SIG-M5 treated with dmso at 0.1 percent for 504 hours (cell line): ENCODE data around the gene ASPHD2.
"Not testable (repeated sequence)": the region's sequence is repeated elsewhere in the genome, so short reads cannot be mapped to it uniquely, and the experiment has no call there.

Experiments used
- DNase-seq: peaks from one replicate; lab custom pipeline; 2025; ENCODE audit not compliant: unreplicated experiment; lab: John Stamatoyannopoulos, UW

The ASPHD2 gene

DNA sequence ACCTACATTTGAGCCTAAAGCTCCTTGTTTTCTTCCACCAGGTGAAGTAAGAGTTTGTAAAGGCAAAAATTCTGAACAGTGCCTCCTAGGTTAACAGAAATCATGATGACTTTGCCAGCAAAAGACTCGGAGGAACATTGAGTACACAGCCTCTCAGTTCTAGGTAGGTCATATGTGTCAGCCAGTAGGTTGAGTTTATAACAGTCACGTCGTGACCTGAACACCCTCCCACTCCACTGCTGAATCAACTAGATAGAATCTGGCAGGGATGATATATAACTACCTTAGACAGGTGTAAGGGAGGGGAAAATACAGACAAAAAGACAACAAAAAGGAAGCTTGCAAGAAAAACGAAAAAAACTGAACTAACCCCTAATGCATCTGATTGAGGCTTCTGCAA is 12.8 kb upstream of the ASPHD2 start:
- no peak for DNase-seq

DNA sequence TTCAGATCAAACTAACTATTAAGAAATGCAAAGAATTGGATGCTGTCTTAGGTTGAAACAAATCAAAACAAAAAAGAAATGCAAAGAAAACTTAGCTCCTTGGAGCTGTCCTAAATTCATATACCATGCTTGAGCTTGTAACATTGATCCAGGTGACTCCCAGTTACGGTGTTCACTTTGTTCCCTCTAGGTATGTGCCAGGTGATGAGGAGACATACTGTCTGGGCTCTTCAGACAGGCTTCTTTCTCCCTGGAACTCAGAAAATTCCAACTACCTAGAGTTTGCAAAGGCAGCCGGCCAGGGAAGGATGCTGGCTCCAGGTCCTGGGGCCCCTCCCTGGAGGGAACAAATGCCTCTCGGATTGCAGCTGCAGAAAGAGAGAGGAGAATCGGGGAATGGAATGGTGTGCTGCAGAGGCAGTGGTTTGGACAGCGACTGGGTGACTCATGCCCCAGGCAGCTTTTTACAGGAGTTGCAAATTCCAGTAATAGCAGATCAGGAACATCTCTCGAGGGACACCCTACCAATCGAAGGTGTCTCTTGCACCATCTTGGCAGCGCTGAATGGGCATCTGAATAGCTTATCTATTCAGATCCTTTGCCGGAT is 12.3 kb upstream of the ASPHD2 start:
- DNase-seq: no peak

DNA sequence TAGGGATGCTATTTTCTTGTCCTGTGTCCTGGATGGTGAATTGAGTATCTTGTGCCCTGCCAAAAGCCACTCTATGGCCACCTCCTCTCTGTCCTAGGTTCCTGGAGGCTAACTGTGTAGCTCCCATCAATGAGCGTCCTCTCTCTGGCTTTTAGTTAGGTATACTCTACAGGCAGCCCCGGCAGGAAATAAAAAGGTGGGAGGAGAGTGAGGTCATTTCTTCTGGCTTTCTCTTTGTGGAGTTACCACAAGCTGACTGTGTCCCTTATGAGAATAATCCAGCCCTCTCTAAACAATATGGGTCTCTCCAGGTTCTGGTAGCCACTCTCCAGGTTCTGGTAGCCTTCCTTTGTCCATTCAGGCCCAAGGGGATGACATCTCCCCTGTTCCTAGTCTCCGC is 11.7 kb upstream of the ASPHD2 start:
- DNase-seq: no peak

DNA sequence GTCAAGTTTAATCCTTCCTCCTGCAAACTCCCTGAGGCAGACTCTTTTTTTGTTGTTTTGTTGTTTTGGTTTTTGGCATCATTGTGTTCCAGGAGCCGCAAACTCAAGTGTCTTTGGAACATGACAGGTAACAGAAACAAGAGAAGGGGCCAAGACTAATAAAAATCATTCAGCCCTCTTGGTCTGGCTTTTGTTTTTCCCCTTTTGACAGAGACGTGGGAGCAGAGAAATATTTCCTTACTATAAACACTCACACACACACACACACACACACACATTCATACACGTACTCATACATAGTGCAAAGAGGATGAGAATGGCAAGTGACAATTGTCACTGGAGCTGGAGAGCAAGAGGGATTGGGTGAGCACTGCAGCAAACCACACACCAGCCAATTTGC is 10.4 kb upstream of the ASPHD2 start:
- DNase-seq: no peak

DNA sequence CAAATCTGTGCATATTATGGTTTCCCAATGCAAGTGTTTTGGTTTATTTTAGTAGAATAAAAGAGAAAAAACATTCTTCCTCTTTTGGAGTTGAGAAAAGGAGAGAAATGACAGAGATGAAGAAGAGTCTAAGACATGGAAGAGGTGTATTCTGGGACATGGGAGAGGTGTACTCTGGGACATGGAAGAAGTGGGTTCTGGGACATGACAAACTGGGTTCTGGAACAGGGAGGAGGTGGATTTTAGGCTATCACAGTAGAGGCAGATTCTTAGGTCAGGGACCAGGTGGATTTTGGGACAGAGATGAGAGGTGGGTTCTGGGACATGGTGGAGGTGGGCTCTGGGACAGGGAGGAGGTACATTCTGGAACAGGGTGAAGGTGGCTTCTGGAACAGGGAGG is 2.1 kb upstream of the ASPHD2 start:
- DNase-seq: no peak

DNA sequence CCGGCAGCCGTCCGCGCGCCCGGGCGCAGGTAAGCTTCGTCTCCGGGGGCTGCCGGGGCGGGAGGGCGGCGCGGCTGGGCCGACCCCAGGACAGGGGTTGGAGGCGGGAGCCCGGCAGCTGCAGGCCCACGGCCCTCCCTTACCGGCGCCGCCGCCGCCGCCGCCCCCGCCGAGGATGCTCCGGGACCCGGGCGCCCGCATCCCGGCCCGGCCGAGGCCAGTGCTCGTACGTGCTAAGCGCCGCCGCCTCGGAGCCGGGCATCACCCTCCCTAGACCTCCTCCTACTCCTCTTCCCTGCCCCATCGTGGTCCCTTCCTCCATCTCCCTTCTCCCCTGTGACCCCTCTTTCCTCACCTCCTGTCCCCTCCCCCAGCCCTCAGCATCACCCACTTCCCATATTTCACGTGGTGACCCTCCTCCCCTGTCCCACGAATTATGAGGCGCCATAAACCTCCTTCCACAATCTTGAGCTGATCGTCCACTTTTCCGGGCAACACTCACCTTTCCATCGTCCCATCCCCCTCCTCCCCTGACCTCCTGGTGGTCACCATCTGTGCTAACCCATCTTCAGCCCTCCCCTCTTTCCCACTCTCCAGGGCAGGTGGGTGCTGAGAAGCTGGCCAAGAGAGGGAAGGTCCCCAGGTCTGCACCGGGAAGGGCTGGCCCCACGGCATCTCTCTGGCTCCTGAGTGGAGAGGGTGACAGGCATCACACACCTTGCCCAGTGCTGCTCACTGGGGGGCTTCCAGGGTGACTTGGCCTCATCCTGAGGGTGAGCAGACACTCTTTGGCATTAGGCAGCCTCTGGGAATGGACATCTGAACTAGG is 612 bp downstream of the ASPHD2 start:
- no peak for DNase-seq

DNA sequence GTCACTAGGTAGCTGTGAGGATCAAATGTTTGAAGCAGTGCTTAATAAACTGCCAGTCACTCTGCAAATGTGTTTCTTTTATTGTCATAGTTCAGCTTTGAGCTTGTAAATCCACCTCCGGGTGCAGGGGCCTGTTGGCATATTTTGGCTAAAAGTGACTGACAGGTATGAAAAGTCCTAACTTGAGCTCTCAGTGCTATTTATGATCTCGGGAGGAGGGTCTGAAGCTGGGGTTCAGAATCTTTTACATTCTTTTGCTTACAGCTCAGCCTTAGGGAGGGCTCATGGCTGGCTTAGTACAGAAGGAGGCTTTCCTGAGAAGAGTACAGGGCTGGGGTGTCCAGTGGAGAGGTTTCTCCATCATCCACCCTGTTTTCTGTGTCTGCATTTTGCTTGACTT is 1.5 kb downstream of the ASPHD2 start:
- no peak for DNase-seq

DNA sequence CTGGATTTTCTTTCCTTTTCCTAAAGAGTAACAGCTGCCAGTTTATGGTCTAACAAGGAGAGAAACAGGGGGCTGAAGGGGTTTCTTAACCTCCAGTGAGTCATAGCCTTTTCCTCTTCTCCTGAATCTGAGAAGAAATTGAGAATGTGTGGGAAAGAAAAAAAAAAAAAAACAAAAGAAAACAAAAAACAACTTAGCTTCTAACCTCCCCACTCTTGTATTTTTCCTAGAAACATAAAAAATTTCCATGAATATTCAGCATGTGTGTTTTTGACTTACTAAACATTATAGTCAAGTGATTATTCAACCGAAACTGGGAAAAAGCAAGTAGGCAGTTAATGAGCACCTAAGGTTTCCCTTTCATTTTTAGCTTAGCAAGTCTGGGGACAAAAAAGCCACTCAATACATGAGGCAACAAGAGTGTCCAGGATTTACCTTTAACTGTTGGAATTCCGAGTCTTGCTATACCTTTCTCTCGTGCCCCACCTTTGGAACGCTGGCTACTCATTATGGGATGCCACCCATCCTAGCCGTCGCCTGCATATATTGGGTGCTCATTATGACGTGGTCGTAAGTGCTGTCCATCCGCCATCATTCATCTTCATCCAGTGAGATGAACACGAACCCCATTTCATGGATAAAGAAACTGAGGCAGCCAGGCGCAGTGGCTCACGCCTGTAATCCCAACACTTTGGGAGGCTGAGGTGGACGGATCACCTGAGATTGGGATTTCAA is 2.4 kb downstream of the ASPHD2 start:
- DNase-seq: no peak

DNA sequence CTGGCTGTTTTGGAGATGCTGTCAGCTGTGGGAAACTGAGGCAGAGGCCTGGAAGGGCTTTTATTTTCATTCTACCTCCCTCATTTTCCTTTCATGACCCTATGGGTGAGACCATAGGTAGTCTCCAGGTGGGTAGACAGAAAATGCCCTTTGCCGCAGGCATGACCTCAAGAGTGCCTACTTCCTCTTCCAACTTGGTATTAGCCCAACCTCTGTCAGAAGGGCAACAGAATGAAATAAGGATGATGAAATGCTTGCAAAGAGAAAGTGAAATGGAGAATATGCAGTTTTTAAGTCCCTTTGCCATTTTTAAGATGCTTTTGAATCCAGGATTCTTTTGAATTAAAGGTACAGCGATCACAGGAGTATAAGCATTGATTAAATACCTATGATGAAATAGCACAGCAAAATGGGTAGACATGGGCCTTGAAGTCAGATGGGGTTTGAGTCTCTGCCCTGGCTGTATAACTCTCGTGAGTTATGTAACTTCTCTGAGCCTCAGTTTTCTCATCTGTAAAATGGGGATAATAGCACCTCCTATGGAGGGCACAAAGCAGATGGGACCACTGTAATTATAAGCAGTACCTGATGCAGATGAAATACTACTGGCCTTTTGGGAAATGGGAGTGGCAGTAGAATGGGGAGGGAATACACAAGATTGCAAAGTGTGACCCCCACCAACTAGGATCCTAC is 3.7 kb downstream of the ASPHD2 start:
- peak; percentile 84 for DNase-seq

DNA sequence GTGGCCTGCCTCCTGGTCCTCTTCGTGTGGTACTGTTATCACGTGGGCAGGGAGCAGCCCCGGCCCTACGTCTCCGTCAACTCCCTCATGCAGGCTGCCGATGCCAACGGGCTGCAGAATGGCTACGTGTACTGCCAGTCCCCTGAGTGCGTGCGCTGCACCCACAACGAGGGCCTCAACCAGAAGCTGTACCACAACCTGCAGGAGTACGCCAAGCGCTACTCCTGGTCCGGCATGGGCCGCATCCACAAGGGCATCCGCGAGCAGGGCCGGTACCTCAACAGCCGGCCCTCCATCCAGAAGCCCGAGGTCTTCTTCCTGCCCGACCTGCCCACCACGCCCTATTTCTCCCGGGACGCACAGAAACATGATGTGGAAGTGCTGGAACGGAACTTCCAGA is 4.7 kb downstream of the ASPHD2 start:
- no peak for DNase-seq

DNA sequence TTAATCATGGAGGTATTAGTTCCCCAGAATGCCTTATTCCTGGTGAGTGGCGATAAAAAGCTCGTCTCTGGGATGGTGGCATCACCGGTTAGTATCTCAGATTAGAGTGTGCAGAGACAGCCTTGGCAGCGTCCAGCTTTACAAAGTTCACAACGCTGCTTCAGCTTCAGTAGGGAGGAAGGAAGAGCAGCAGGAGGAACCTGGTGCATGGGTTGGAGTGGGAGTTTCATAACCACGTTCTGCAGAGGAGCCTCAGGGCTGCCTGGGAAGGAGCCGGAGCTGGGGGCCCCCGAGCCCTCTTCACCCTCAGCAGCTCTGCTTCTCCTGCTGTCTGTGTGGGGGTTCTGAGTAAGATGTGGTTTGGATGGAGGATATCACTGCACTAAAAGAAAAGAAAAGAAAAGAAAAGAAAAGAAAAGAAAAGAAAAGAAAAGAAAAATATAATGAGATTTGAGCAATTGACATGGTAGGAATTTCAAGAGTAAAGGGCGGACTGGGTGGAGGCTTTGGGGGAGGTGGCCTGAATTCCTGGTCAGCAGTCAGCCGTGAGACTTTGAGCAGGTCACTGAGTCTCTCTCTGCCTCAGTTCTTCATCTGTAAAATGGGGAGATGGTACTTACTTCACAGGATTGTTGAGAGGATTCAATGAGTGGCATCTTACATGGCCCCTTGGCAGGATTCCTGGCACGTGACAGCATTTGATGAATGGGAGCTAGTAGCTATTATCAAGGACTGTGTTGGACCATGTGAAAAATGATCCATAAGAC is 6.5 kb downstream of the ASPHD2 start:
- DNase-seq: peak; percentile 73

DNA sequence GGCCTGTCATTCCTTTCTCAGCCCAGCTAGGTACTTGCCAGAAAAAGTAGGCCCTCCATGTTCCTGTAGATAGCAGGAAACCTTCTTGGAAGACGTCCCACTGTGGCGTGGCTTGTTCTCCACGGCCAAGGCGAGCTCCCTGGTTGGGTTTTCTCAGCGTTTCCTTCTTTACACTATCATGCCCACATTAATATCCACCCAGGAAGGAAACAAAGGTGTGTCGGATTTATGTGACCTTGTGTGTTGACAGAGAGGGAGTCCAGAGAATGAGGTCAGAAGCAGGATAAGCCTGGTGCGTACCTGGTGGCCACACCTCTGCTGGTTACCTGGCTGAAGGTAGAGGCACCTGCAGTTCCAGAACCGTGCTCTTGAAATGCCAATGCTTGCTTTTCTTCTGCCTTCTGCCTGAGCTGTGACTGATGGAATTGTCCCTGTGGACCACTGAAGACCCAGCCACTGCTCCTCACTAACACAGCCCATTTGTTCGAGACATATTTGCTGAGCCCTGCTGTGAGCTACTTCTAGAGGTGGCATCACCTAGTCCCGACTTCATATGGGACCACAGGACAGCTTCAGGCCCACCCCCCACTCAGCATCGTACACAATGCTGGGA is 7.9 kb downstream of the ASPHD2 start:
- peak; percentile 38 for DNase-seq

DNA sequence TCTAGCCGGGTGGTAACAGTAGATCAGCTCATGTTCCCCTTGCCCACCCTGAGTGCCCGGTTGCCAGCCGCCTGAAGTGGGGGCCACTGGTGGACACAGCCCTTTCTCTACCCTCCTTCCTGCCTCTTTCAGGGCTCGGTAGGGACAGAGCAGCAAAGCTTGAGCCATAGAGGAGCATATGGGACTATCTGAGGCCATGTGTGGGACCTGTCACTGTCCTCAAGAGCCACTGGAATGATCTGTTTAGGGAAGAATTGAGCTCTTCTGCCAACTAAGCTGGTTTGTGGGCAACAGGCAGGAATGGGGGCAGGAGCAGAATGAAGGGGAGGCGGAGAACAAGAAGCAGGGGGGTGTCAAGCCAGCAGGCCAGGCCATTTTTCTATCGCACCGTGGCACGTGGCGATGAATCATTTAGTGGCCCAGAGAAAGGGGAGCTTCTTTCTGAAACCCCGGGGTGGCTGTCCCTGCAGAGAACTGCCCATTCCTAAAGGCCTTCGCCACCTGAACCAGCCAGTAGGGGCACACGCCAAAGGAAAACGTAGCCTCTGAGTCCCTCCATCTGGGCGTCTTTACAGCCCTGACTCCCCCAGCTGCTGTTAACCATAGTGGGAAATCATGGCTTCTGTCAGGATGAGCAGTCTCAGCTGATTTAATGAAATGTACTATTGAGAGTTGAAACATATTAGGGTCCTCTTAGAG is 8.8 kb downstream of the ASPHD2 start:
- DNase-seq: no peak

DNA sequence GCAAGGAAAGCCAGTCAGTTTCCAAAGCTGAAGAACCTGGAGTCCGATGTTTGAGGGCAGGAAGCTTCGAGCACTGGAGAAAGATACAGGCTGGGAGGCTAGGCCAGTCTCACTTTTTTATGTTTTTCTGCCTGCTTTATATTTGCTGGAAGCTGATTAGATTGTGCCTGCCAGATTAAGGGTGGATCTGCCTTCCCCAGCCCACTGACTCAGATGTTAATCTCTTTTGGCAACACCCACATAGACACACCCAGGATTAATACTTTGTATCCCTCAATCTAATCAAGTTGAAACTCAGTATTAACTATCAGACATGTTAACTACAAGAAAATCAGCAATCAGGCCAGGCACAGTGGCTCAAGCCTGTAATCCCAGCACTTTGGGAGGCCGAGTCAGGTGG is 9.7 kb downstream of the ASPHD2 start:
- DNase-seq: not testable (repeated sequence)

DNA sequence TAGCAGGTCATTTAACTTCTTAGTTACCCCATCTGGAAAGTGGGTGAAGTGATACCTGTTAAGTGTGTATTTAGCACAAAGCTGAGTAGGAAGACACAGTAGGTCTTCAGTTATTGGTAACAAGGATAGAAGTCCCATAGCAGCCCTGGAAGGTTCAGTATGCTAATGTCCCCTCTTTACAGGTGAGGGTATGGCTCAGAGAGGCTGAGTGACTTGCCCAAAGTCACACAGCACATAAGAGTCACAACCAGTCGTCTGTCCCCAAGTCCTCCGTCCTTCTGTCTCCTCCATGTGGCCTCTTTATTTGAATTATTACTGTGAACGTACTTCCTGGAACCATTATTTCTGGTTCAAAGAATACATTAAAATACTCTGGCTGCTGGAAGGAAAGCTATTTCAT is 10.5 kb downstream of the ASPHD2 start:
- DNase-seq: no peak

DNA sequence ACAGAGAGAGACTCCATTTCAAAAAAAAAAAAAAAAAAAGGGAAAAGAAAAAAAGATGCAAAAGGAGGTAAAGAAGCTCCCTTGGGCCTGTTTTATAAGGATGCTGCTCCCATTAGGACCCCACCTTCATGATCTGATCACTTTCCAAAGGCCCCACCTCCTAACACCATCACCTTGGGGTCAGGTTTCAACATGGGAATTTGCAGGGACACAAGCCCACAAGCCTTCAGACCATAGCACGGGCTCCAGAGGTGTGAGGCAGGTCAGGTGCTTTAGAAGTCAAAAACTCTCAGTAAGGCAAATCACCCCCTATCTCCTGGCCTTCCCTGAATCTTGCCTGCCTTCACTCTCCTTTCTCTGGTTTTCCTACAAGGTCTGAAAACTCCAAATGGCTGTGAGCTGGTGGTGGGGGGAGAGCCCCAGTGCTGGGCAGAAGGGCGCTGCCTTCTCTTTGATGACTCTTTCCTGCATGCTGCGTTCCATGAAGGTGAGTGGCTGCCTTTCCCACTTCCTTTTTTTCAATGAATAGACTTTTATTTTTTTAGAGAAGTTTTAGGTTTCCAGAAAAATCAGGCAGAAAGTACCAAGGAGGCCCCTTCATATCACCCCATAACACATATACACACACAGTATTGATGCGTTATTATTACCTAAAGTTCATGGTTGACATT is 13.2 kb downstream of the ASPHD2 start:
- DNase-seq: no peak

DNA sequence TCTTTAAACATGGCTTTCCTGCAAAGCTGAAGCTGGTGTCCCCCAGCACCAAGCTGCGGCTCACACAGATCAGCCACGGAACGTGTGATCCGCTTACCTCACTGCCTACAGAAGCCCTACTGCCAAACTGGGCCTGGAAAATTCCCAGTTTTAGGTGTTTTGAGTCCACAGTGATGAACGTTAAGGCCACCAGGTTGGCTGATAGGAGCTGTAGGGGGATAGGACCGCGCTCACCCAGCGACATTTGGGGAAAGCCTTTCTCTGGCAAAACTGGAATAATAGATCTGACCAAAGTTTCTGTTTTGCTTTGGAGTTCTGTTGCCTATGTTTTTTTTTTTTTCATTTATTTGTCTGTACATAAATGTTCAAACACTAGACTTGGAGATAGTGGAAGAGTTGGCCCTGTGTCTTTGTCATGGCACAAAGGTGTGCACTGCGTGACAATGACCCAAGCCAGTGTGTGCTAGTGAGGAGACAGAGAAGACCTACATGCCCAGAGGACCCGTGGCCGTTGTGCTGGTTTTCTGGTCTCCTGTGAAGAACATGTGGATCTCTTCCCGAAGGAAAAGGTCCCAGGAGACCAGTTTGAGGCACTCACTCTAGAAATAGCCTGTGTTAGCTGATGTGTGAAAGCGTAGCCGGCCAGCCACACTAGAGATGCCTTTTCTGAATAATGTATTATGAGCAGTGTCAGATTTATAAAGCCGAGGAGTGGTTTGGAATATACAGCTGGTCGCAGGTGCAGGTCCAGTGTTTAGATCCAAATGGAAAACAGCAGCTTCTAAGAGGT is 15.0 kb downstream of the ASPHD2 start:
- no peak for DNase-seq

DNA sequence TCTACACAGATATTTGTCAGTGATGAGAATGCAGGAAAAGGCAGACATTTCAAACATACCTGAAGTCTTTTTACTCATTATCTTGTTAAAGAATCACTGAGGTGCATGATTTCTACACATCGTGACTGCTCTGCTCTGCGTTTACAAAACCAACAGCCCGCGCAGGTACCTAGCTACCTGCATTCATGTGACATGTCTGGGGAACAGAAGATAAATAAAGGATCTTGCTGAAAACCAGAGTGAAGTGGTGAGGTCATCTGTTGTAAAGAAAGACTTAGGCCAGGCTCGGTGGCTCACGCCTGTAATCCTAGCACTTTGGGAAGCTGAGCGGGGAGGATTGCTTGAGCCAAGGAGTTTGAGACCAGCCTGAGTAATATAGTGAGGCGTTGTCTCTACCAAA is 15.7 kb downstream of the ASPHD2 start:
- no peak for DNase-seq
